Common myeloid progenitor, CD34-positive (primary cell): ENCODE data around the gene REEP3.
"Not testable (repeated sequence)": the region's sequence is repeated elsewhere in the genome, so short reads cannot be mapped to it uniquely, and the experiment has no call there.

Experiments
- CTCF ChIA-PET: fragments of 350-600 bp; sonication (Branson Sonifier 250); formaldehyde crosslinking; loops from one replicate; lab custom pipeline; 2021; ENCODE audit warnings: antibody characterized with exemption; lab: Charles Lee
- POLR2A ChIA-PET: fragments of 350-600 bp; sonication (Branson Sonifier 250); formaldehyde crosslinking; loops from one replicate; lab custom pipeline; 2021; ENCODE audit warnings: antibody characterized with exemption; lab: Charles Lee
- DNase-seq, 3 donors: peaks; one replicate each; pipeline versions ENCODE4 v3.0.0 to v3.0.0-alpha.2; 2013
- H3K27ac ChIP-seq, 2 experiments: 1 replicate in 1 of 2; 2 replicates in 1 of 2; pipeline ENCODE4 v1.7.0; 2013; ENCODE audit warnings: inconsistent platforms in 2 of 2, low read length in 2 of 2, mild to moderate bottlenecking in 2 of 2, low read depth in 1 of 2, moderate library complexity in 1 of 2; ENCODE audit not compliant: severe bottlenecking in 2 of 2, insufficient read depth in 1 of 2, poor library complexity in 1 of 2
- H3K27me3 ChIP-seq, 5 experiments: replicated peaks in 2 of 5; 1 replicate in 3 of 5; 2 replicates in 2 of 5; pipeline versions ENCODE4 v1.6.1 to v1.7.0; 2013; ENCODE audit warnings: low read length in 4 of 5, mild to moderate bottlenecking in 2 of 5, moderate library complexity in 2 of 5, inconsistent platforms in 1 of 5; ENCODE audit not compliant: insufficient read depth in 5 of 5, control insufficient read depth in 4 of 5
- H3K36me3 ChIP-seq, 4 experiments: 1 replicate in 2 of 4; 2 replicates in 2 of 4; pipeline versions ENCODE4 v1.6.1 to v1.7.0; 2013; ENCODE audit warnings: low read length in 3 of 4, control low read depth in 1 of 4, mild to moderate bottlenecking in 1 of 4; ENCODE audit not compliant: control insufficient read depth in 4 of 4, insufficient read depth in 4 of 4
- H3K4me1 ChIP-seq, 4 experiments: 1 replicate in 3 of 4; 2 replicates in 1 of 4; pipeline versions ENCODE4 v1.6.1 to v1.7.1; 2013; ENCODE audit warnings: low read length in 3 of 4, mild to moderate bottlenecking in 3 of 4, control low read depth in 1 of 4, inconsistent platforms in 1 of 4, moderate library complexity in 1 of 4; ENCODE audit not compliant: control insufficient read depth in 4 of 4, insufficient read depth in 4 of 4; ENCODE audit errors: control extremely low read depth in 1 of 4
- H3K4me3 ChIP-seq, 7 experiments: 1 replicate in 4 of 7; 2 replicates in 3 of 7; pipeline versions ENCODE4 v1.5.1 to v1.7.0; 2013; ENCODE audit warnings: mild to moderate bottlenecking in 7 of 7, low read length in 6 of 7, moderate library complexity in 6 of 7, inconsistent platforms in 2 of 7, low read depth in 2 of 7, control low read depth in 1 of 7; ENCODE audit not compliant: insufficient read depth in 4 of 7, control insufficient read depth in 1 of 7; ENCODE audit errors: extremely low read depth in 1 of 7
- H3K9me3 ChIP-seq, 5 experiments: 1 replicate in 4 of 5; 2 replicates in 1 of 5; pipeline versions ENCODE4 v1.6.1 to v1.7.1; 2013; ENCODE audit warnings: low read length in 4 of 5, mild to moderate bottlenecking in 2 of 5, inconsistent platforms in 1 of 5, low read depth in 1 of 5, moderate library complexity in 1 of 5; ENCODE audit not compliant: control insufficient read depth in 4 of 5, insufficient read depth in 2 of 5; ENCODE audit errors: control extremely low read depth in 1 of 5
- WGBS: methylation state at CpG from one replicate; pipeline ENCODE4 v1.1.5; 2013; ENCODE audit not compliant: insufficient coverage; 5-methylcytosine and 5-hydroxymethylcytosine counted together

REEP3 gene

DNA sequence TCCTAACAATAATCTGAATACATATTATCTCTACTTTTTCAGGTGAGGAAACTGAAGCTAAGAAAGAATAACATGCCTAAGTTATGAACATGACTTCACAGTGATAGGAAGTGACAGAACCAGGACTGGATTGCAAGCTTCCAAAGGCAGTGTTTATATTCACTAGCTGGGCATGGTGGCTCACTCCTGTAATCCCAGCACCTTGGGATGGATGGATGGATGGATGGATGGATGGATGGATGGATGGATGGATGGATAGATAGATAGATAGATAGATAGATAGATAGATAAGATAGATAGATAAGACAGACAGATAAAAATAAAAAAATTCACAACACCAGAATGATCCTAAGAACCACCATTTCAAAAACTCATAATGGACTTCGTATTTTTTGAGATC is 37.2 kb upstream of the REEP3 start:
- no peak for DNase-seq
- H3K9me3 ChIP-seq, result no peaks in the 10 kb centered on the region
- no peak overlapping the region for H3K27ac ChIP-seq
- ChIA-PET POLR2A (no interaction called here), CTCF (interaction anchor here (0.6 kb wide), 1 partner anchor 41 kb away, joined by 3 read pairs; no protein-coding TSS in a partner anchor)
- H3K36me3 ChIP-seq, result no peaks in the 10 kb centered on the region
- no CpG with 5 or more reads among the region's 1 CpG for WGBS
- peaks cover 0 to 2% (median 0%) of the 10 kb centered on the region in 4 experiments for H3K4me1 ChIP-seq
- H3K4me3 ChIP-seq, result no peak overlapping the region
- H3K27me3 ChIP-seq, result no peaks in the 10 kb centered on the region

DNA sequence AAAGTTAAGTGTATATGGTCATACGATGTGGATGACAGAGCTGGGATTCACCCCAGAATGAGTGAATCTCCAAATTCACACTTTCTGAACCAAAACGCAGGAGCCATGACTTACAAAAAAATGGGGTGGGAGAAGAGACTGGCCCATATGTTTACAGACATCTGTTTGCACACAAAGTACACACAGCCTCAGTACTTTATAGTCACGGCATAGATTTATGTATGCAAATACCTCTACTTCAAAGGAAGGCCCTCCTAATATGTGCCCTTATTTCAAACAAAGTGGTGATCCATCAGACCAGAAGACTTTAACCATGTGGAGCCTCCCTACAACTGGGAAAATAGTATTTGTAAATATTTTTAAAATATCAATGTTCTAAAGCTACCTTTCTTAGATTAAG is 33.2 kb upstream of the REEP3 start:
- WGBS, result 100% methylated on average over 1 of the region's 3 CpGs
- Histone ChIP-seq H3K4me3 (no peak overlapping the region), H3K9me3 (peaks cover 0 to 3% (median 0%) of the 10 kb centered on the region in 5 experiments), H3K4me1 (peaks cover 0 to 5% (median 0%) of the 10 kb centered on the region in 4 experiments), H3K27me3 (no peaks in the 10 kb centered on the region), H3K36me3 (peaks cover 0 to 4% (median 1%) of the 10 kb centered on the region in 4 experiments), H3K27ac (no peak overlapping the region)
- POLR2A ChIA-PET, result interaction anchor here (0.7 kb wide), 1 partner anchor 232 kb away, joined by 3 read pairs; no protein-coding TSS in a partner anchor
- CTCF ChIA-PET, result interaction anchor here (1.3 kb wide), 1 partner anchor 14 kb away, joined by 4 read pairs; no protein-coding TSS in a partner anchor
- no peak for DNase-seq

DNA sequence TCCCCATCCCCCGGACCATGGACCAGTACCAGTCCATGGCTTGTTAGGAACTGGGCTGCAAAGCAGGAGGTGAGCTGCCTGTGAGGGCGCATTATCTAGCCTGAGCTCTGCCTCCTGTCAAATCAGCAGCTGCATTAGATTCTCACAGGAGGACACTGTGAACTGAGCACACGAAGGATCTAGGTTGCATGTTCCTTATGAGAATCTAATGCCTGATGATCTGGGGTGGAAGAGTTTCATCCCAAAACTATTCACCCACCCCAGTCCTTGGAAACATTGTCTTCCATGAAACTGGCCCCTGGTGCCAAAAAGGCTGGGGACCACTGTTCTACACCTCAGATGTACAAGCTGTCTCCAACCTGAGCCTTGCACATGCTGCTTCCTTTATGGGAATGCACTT is 31.4 kb upstream of the REEP3 start:
- POLR2A ChIA-PET, result interaction anchor here (0.9 kb wide), 1 partner anchor 23 kb away, joined by 3 read pairs; no protein-coding TSS in a partner anchor
- no peak for DNase-seq
- Histone ChIP-seq H3K27me3 (no peaks in the 10 kb centered on the region), H3K4me1 (peaks cover 0 to 5% (median 0%) of the 10 kb centered on the region in 4 experiments), H3K4me3 (no peak overlapping the region), H3K27ac (no peak overlapping the region), H3K36me3 (peaks cover 0 to 4% (median 1%) of the 10 kb centered on the region in 4 experiments), H3K9me3 (peaks cover 0 to 3% (median 0%) of the 10 kb centered on the region in 5 experiments)
- CTCF ChIA-PET, result interaction anchor here (1.1 kb wide), 1 partner anchor 11 kb away, joined by 3 read pairs; no protein-coding TSS in a partner anchor
- WGBS, result 100% methylated on average over 2 of the region's 3 CpGs

DNA sequence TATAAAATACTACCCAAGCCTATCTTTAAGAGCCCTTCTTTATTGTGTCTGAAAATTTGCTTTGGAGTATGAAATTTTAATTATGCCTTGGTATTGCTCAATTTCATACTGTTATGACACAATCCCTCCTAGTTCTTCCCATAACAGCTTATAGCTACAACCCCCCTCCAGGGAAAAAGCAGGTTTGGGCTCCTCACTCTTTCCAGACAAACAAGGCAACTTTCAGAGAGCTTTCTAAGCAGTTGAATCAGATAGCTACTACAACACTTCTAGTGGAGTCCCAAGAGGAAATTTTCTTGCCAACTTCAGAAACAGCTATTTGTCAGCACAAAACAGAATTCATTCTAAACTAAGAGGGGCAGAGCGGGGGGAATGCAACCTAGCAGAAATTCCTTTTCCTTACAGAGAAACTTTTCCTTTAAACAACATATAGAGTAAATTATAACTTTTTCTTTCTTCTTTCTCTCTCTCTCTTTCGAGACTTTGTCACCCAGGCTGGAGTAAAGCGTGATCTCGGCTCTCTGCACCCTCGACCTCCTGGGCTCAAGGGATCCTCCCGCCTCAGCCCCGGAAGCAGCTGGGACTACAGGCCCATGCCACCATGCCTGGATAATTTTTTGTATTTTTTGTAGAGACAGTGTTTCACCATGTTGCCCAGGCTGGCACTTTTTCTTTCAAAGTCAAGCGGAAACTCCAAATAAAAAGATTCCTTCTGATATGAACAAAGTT is 29.4 kb upstream of the REEP3 start:
- Histone ChIP-seq H3K9me3 (peaks cover 0 to 3% (median 0%) of the 10 kb centered on the region in 5 experiments), H3K27ac (no peak overlapping the region), H3K4me1 (peaks cover 0 to 5% (median 0%) of the 10 kb centered on the region in 4 experiments), H3K36me3 (peaks cover 0 to 7% (median 2%) of the 10 kb centered on the region in 4 experiments), H3K27me3 (no peaks in the 10 kb centered on the region), H3K4me3 (no peak overlapping the region)
- WGBS, result 97% methylated on average over 4 of the region's 8 CpGs
- no peak for DNase-seq
- ChIA-PET POLR2A (no interaction called here), CTCF (interaction anchor here (1.1 kb wide), 1 partner anchor 23 kb away, joined by 3 read pairs; no protein-coding TSS in a partner anchor)

DNA sequence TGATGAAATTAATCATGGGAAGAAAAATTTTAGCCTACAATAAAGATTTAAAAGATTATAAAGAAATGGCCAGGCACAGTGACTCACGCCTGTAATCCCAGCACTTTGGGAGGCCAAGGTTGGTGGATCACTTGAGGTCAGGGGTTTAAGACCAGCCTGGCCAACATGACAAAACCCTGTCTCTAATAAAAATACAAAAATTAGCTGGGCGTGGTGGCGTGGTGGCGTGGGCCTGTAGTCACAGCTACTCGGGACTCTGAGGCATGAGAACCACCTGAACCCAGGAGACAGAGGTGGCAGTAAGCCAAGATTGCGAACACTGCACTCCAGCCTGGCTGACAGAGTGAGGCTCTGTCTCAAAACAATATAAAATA is 28.9 kb upstream of the REEP3 start:
- DNase-seq, H3K4me1 ChIP-seq, H3K4me3 ChIP-seq, H3K27me3 ChIP-seq, H3K27ac ChIP-seq, CTCF ChIA-PET, POLR2A ChIA-PET, H3K9me3 ChIP-seq, H3K36me3 ChIP-seq: not testable (repeated sequence)
- WGBS, result 94% methylated on average over 4 of the region's 6 CpGs

DNA sequence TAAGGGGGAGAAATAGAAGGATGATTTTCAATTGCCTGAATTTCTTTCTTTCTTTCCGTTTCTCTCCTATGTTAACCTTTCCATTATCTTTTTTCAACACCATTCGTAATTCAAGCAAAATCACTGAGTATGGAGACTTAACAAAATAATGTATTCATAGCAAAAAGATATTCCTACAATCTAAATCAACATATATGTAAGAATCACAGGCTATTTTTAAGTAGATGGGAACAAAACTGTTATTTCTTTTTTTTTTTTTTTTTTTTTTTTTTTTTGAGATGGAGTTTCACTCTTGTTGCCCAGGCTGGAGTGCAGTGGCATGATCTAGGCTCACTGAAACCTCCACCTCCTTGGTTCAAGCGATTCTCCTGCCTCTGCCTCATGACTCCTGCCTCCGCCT is 28.2 kb upstream of the REEP3 start:
- ChIA-PET CTCF (no interaction called here), POLR2A (no interaction called here)
- Histone ChIP-seq H3K4me1 (peaks cover 0 to 10% (median 1%) of the 10 kb centered on the region in 4 experiments), H3K27ac (no peak overlapping the region), H3K4me3 (no peak overlapping the region), H3K36me3 (peaks cover 0 to 8% (median 2%) of the 10 kb centered on the region in 4 experiments), H3K9me3 (peaks cover 0 to 3% (median 0%) of the 10 kb centered on the region in 5 experiments), H3K27me3 (no peaks in the 10 kb centered on the region)
- WGBS, result 100% methylated on average over 2 of the region's 4 CpGs
- DNase-seq, result no peak

DNA sequence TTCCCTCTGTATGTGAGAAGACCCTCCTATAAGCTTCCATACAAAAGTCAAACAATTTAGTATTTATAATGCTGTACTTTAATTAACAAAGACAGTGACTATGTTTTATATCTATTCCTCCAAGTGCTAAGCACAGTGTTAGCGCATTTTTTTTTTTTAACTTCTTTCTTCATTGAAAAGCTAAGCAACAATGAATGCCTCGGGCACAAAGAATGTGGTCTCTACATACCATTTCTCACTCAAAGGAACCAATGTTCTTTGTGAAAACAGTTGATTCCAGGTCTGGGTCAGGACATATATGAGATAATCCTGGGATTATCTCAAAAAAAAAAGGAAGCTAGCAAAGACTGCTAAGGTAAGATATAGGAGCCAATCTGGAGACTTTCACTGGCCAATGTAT is 26.2 kb upstream of the REEP3 start:
- no peak for DNase-seq
- Histone ChIP-seq H3K36me3 (peaks cover 0 to 11% (median under 1%) of the 10 kb centered on the region in 4 experiments), H3K27ac (no peak overlapping the region), H3K27me3 (no peaks in the 10 kb centered on the region), H3K4me3 (no peak overlapping the region), H3K4me1 (peaks cover 0 to 12% (median 1%) of the 10 kb centered on the region in 4 experiments), H3K9me3 (peaks cover 0 to 2% (median 0%) of the 10 kb centered on the region in 5 experiments)
- no CpG with 5 or more reads among the region's 2 CpGs for WGBS
- POLR2A ChIA-PET, result no interaction called here
- CTCF ChIA-PET, result no interaction called here
